H1 (cell line): ENCODE results near the gene GRK6. TPM values are rescaled to one million over a fixed set of nuclear protein-coding genes. Genes with fewer than 3 reads are reported as not detected.

Experiments
- ASH2L ChIP-seq: fragments of 200-600, 300-600 bp; sonication (generic); IDR thresholded peaks from one replicate; pipeline ENCODE4 v1.7.1; 2017; ENCODE audit warnings: low read length
- ATF3 ChIP-seq: IDR thresholded peaks from 2 replicates; pipeline ENCODE4 v1.6.1; 2011; ENCODE audit warnings: low read depth, mild to moderate bottlenecking, low read length; ENCODE audit not compliant: insufficient read depth
- CBX8 ChIP-seq: fragments of 300-800, 300-1000 bp; sonication (generic); IDR thresholded peaks from 2 replicates; pipeline ENCODE4 v1.7.1; 2016; ENCODE audit warnings: low read depth, low read length, borderline replicate concordance
- CHD1 ChIP-seq: IDR thresholded peaks from 2 replicates; pipeline ENCODE4 v1.6.1; 2012; ENCODE audit warnings: low read depth, low read length, improper control_type of control experiment
- FOSL1 ChIP-seq: IDR thresholded peaks from 2 replicates; pipeline ENCODE4 v1.6.1; 2011; ENCODE audit warnings: mild to moderate bottlenecking, low read depth, low read length, moderate library complexity; ENCODE audit not compliant: insufficient read depth
- GABPA ChIP-seq: IDR thresholded peaks from 2 replicates; pipeline ENCODE4 v1.6.1; 2011; ENCODE audit warnings: mild to moderate bottlenecking, low read length, moderate library complexity, borderline replicate concordance; ENCODE audit not compliant: insufficient read depth
- GTF2F1 ChIP-seq: IDR thresholded peaks from 2 replicates; pipeline ENCODE4 v1.6.1; 2012; ENCODE audit warnings: low read depth, low read length, improper control_type of control experiment, borderline replicate concordance
- JUN ChIP-seq: IDR thresholded peaks from 2 replicates; pipeline ENCODE4 v1.6.1; 2011; ENCODE audit warnings: low read depth, mild to moderate bottlenecking, improper control_type of control experiment, low read length
- MAFK ChIP-seq: IDR thresholded peaks from 2 replicates; pipeline ENCODE4 v1.6.1; 2012; ENCODE audit warnings: low read depth, mild to moderate bottlenecking, improper control_type of control experiment, low read length
- MAX ChIP-seq: IDR thresholded peaks from 2 replicates; pipeline ENCODE4 v1.6.1; 2012; ENCODE audit warnings: inconsistent platforms
- POLR2A ChIP-seq, 2 experiments: IDR thresholded peaks; 1 replicate in 1 of 2; 2 replicates in 1 of 2; pipeline ENCODE4 v1.6.1; 2011; ENCODE audit warnings: low read depth in 2 of 2, low read length in 2 of 2, mild to moderate bottlenecking in 2 of 2; ENCODE audit errors: control extremely low read depth in 1 of 2
- POU5F1 ChIP-seq: IDR thresholded peaks from 2 replicates; pipeline ENCODE4 v1.6.1; 2011; ENCODE audit warnings: low read depth, mild to moderate bottlenecking, low read length, moderate library complexity
- RNF2 ChIP-seq: fragments of 200-900, 300-1000 bp; sonication (generic); IDR thresholded peaks from 2 replicates; pipeline ENCODE4 v1.7.1; 2016; ENCODE audit warnings: borderline replicate concordance, low read depth, mild to moderate bottlenecking, antibody characterized with exemption, low read length; ENCODE audit not compliant: poor library complexity, severe bottlenecking; ENCODE audit errors: missing control alignments
- SAP30 ChIP-seq: fragments of 300-600 bp; sonication (generic); IDR thresholded peaks from 2 replicates; pipeline ENCODE4 v1.7.1; 2012; ENCODE audit warnings: low read length, moderate library complexity, mild to moderate bottlenecking, inconsistent platforms; ENCODE audit not compliant: insufficient read depth, insufficient replicate concordance
- SIX5 ChIP-seq: IDR thresholded peaks from 2 replicates; pipeline ENCODE4 v1.6.1; 2011; ENCODE audit warnings: mild to moderate bottlenecking, low read depth, low read length
- SP1 ChIP-seq: IDR thresholded peaks from 2 replicates; pipeline ENCODE4 v1.6.1; 2011; ENCODE audit warnings: low read depth, low read length
- SP2 ChIP-seq: IDR thresholded peaks from 2 replicates; pipeline ENCODE4 v1.6.1; 2012; ENCODE audit warnings: mild to moderate bottlenecking, low read length, inconsistent platforms
- SRF ChIP-seq: IDR thresholded peaks from 2 replicates; pipeline ENCODE4 v1.6.1; 2011; ENCODE audit warnings: mild to moderate bottlenecking, low read depth, low read length, moderate library complexity
- YY1 ChIP-seq: IDR thresholded peaks from 2 replicates; pipeline ENCODE4 v1.6.1; 2011; ENCODE audit warnings: low read depth, mild to moderate bottlenecking, low read length
- polyA plus RNA-seq, 7 experiments: library from polyadenylated mRNA; depleted of rRNA in 3 of 7; stranded (reverse) in 5 of 7; unstranded in 2 of 7; fragments of >200 nt in 5 of 7; fragments of 200-250 nt in 2 of 7; gene quantifications; 1 replicate in 5 of 7; 2 replicates in 1 of 7; 4 replicates in 1 of 7; pipeline versions ENCODE4 v1.2.1 to v1.2.3, GENCODE V29; 2011 to 2013; ENCODE audit warnings: missing spikeins in 2 of 7, mixed read lengths in 2 of 7
- total RNA-seq: library from RNA; stranded (reverse); fragmentation: NEBNext Ultra II Directional; extraction: Animal tissue kit (Norgen Biotek cat#: 25700); gene quantifications from 2 replicates; pipeline ENCODE4 v1.2.1, GENCODE V29; 2021

GRK6 gene
- total and polyA plus RNA-seq, 2 of the 8 experiments (the other 6 are each of a cell fraction or from before 2014, with no cell fraction given): 31.8 to 57.8 TPM

- TF ChIP-seq SAP30: no peak
- TF ChIP-seq JUN: no peak
- no peak for TF ChIP-seq POLR2A (IDR thresholded peaks at IDR 0.05; ENCODE audit: control extremely low read depth in 1 of 2, low read depth in 2 of 2, low read length in 2 of 2)
- no peak for TF ChIP-seq ATF3
- TF ChIP-seq MAFK: no peak
- no peak for TF ChIP-seq SIX5
- no peak for TF ChIP-seq FOSL1
- TF ChIP-seq GABPA: 0 out of 2 replicates have a peak, but pooled peaks have one; percentile 72
- peak; percentile 59 for TF ChIP-seq RNF2
- TF ChIP-seq CHD1: no peak
- peak; percentile 53 for TF ChIP-seq ASH2L
- no peak for TF ChIP-seq SRF
- TF ChIP-seq POU5F1: no peak
- TF ChIP-seq SP2: no peak
- peak; percentile 100 for TF ChIP-seq MAX
- peak; percentile 72 for TF ChIP-seq YY1
- TF ChIP-seq SP1: peak; percentile 35; the same call in 1 of the 2 replicates
- TF ChIP-seq GTF2F1: 0 out of 2 replicates have a peak, but pooled peaks have one; percentile 30
- TF ChIP-seq CBX8: no peak
Measured at GRCh38 chr5:177402271-177403043, 24.0 kb upstream of the GRK6 start (continued).
